ENCODE measurements around the gene PRDX5. TPM values are rescaled to one million over a fixed set of nuclear protein-coding genes. Genes with fewer than 3 reads are reported as not detected.

Gene PRDX5
- total RNA-seq, 2 experiments from 2014 or later: 97.4 to 106 TPM

DNA sequence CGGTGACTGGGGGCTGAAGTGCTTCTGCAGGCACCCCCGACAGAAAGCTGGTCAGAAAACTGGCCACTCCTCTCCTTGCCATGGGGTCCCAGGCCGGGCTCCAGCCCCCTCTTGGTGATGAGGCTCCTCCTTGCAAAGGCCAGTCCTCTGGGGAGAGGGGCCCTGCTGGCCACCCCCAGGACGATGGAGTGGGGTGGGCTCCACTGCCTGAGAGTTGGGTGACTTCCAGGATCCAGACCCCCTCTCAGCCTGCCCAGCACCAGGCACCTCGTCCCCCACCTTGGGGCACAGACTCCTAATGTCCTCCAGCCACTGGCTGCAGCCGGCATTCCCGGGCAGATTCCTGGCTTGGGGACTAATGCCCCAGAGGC lies 40.6 kb downstream of the PRDX5 start:
- H3K27me3 Mint-ChIP-seq: no peaks in the 10 kb centered on the region
- H3K27ac Mint-ChIP-seq: no peak overlapping the region
- H3K4me3 Mint-ChIP-seq: peak overlapping the region; percentile 62
- ChIA-PET CTCF (interaction anchor here (1.4 to 3.1 kb wide), 4 partner anchors 10 to 18 kb away, joined by 3 to 17 read pairs (median 9); no protein-coding TSS in a partner anchor), POLR2A (no interaction called here)
- H3K4me1 Mint-ChIP-seq: peaks cover 48% of the 10 kb centered on the region
- no peak for DNase-seq
- H3K9me3 Mint-ChIP-seq: no peaks in the 10 kb centered on the region
- H3K36me3 Mint-ChIP-seq (ENCODE audit: low read depth): peaks cover 28% of the 10 kb centered on the region

DNA sequence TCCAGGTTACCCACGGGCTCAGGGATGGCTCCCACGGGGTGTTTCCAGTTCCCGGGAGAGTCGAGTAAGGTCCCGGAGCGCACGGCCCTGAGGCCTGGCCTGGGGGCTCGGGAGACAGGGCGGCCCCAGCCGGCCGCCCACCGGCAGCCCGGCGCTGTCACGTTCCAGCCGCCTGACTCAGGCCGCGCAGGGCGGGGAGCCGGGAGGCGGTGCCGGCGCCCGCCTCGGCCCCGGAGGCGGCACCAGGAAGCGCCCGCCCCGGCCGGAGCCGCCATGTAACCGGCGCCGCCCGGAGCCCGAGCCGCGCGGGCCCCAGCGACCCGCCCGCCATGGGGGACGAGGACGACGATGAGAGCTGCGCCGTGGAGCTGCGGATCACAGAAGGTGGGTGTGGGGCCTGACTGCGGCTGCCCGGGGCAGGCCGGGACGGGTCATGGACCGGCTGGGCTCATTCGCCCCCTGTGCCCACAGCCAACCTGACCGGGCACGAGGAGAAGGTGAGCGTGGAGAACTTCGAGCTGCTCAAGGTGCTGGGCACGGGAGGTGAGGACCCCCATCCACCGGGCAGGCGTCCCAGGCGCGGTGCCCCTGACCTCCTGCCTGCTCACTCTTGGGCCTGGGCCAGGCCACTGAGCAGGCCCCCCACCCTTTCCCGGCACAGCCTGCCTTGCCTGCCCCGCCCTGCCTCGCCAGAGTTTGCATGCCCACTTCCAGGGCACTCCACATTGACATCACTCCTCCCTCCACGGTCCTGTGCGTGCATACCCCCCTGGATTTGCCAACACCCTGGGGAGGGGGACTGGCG lies 41.2 kb downstream of the PRDX5 start, which contains the start of gene RPS6KA4:
TSS of gene RPS6KA4 (plus strand) at position 256 of the 805 bp plus-strand sequence. CDS start at position 330, 74 bp downstream.
- Mint-ChIP-seq H3K36me3 (ENCODE audit: low read depth) (peaks cover 31% of the 10 kb centered on the region), H3K27ac (peak within 1 kb of the TSS; percentile 87), H3K9me3 (no peaks in the 10 kb centered on the region), H3K27me3 (no peaks in the 10 kb centered on the region), H3K4me1 (peaks cover 48% of the 10 kb centered on the region), H3K4me3 (peak within 1 kb of the TSS; percentile 97)
- CTCF ChIA-PET: interaction anchor here (0.7 to 3.1 kb wide), 9 partner anchors 9 to 54 kb away, joined by 3 to 17 read pairs (median 4); no protein-coding TSS in a partner anchor
- POLR2A ChIA-PET: no interaction called here
- peak; percentile 50 for DNase-seq

DNA sequence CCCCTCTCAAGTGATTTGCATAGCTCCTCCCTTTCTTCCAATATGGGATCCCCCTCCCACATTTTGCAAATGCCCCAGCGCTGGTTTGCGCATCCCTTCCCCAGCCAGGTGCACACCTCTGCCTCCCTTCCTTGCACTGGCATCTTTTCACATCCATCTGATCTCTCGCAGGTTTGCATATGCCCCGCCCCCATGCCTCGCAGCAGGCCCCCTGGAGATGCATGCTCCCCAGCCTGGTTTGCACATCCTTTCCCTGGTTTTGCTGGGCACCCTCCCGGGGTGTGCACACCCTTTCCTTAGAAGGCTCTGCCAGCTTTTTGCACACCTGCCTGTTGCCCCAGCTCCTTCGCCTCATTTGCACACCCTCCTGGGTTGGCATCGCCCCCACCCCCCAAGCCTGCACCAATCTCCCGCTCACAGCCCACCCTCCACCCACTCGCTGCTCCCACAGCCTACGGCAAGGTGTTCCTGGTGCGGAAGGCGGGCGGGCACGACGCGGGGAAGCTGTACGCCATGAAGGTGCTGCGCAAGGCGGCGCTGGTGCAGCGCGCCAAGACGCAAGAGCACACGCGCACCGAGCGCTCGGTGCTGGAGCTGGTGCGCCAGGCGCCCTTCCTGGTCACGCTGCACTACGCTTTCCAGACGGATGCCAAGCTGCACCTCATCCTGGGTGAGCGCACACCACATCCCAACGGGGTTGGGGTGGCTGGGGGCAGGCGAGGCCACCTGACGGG lies 42.0 kb downstream of the PRDX5 start:
- H3K9me3 Mint-ChIP-seq: no peaks in the 10 kb centered on the region
- POLR2A ChIA-PET: interaction anchor here (0.5 to 0.6 kb wide), 2 partner anchors 17 to 218 kb away, joined by 4 to 6 read pairs; no protein-coding TSS in a partner anchor
- peak overlapping the region; percentile 97 for H3K4me3 Mint-ChIP-seq
- DNase-seq: peak; percentile 41
- peak overlapping the region; percentile 87 for H3K27ac Mint-ChIP-seq
- no peaks in the 10 kb centered on the region for H3K27me3 Mint-ChIP-seq
- H3K4me1 Mint-ChIP-seq: peaks cover 51% of the 10 kb centered on the region
- H3K36me3 Mint-ChIP-seq (ENCODE audit: low read depth): peaks cover 35% of the 10 kb centered on the region
- CTCF ChIA-PET: interaction anchor here (0.7 to 2.7 kb wide), 10 partner anchors 9 to 329 kb away, joined by 3 to 11 read pairs (median 4); no protein-coding TSS in a partner anchor

DNA sequence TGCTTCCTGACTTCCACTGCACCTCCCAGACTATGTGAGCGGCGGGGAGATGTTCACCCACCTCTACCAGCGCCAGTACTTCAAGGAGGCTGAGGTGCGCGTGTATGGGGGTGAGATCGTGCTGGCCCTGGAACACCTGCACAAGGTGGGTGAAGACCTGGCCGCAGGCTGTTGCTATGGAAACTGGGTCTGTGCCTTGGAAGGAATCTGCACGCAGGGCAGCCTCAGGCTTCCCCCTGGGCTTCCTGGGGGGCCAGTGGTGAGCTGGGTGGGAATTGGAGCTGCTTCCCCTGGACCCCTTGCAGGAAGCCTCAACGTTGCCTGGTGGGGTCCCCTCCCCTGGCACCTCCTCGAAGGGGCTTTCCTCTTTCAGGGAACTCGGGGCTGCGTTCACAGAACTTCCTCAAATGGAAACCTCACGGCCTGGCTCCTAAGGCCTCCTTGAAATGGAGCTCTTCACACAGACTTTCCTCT lies 42.6 kb downstream of the PRDX5 start:
- H3K9me3 Mint-ChIP-seq: no peaks in the 10 kb centered on the region
- peaks cover 45% of the 10 kb centered on the region for H3K4me1 Mint-ChIP-seq
- no peak overlapping the region for H3K27ac Mint-ChIP-seq
- ChIA-PET CTCF (interaction anchor here (0.7 to 2.7 kb wide), 7 partner anchors 9 to 328 kb away, joined by 3 to 11 read pairs (median 5); no protein-coding TSS in a partner anchor), POLR2A (interaction anchor here (0.5 to 0.6 kb wide), 3 partner anchors 16 to 679 kb away, joined by 4 to 6 read pairs (median 5); no protein-coding TSS in a partner anchor)
- peak overlapping the region; percentile 97 for H3K4me3 Mint-ChIP-seq
- H3K36me3 Mint-ChIP-seq (ENCODE audit: low read depth): peaks cover 37% of the 10 kb centered on the region
- DNase-seq: no peak
- no peaks in the 10 kb centered on the region for H3K27me3 Mint-ChIP-seq

DNA sequence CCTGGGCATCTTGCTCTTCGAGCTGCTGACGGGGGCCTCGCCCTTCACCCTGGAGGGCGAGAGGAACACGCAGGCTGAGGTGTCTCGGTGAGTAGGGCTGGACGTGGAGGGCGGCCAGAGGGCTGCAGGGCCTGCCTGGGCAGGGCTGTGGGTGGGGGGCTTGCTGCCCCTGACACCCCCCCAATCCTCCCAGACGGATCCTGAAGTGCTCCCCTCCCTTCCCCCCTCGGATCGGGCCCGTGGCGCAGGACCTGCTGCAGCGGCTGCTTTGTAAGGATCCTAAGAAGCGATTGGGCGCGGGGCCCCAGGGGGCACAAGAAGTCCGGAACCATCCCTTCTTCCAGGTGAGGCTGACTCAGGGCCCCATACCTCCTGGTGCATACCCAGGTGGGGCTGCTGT lies 43.7 kb downstream of the PRDX5 start:
- Mint-ChIP-seq H3K27me3 (no peaks in the 10 kb centered on the region), H3K27ac (no peak overlapping the region), H3K9me3 (no peaks in the 10 kb centered on the region), H3K4me3 (no peak overlapping the region), H3K36me3 (ENCODE audit: low read depth) (peaks cover 48% of the 10 kb centered on the region), H3K4me1 (peaks cover 41% of the 10 kb centered on the region)
- no peak for DNase-seq
- ChIA-PET POLR2A (no interaction called here), CTCF (interaction anchor here (1.9 to 2.7 kb wide), 2 partner anchors 8 to 20 kb away, joined by 5 to 11 read pairs; no protein-coding TSS in a partner anchor)

DNA sequence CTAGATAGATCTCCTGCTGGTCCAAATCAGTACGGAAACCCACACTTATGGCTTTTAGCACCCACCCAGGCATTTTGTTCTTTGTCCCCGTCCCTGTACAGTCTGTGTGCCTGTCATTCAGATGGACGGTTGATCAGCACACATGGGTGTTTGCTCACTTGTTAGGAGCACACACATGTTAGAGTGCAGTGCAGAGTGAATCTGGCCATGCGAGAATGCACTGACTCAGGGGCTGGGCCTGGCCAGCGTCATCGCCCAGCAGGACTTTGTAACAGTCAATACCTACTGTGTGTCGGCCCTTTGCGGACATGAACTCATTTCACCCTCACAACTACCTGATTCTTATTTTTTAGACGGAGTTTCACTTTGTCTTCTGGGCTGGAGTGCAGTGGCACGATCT lies 44.4 kb downstream of the PRDX5 start:
- ChIA-PET POLR2A (no interaction called here), CTCF (no interaction called here)
- Mint-ChIP-seq H3K27me3 (no peaks in the 10 kb centered on the region), H3K36me3 (ENCODE audit: low read depth) (peaks cover 50% of the 10 kb centered on the region), H3K27ac (no peak overlapping the region), H3K4me3 (no peak overlapping the region), H3K9me3 (no peaks in the 10 kb centered on the region), H3K4me1 (peaks cover 38% of the 10 kb centered on the region)
- no peak for DNase-seq

DNA sequence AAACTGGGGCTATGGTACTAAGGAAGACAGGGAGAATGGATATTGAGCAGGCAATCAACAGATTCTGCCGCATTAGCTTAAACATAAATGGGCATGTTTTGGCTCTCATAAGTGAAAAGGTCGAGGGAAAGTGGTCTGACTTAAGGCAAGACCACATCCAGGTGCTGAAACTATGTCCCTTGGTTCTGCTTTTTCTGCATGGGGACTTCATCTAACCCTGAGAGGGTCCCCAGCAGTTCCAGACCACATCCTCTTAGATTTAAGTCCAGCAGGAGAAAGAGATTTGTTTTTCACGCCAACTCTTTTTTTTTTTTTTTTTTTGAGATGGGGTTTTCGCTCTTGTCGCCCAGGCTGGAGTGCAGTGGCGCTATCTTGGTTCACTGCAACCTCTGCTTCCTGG lies 46.5 kb downstream of the PRDX5 start:
- CTCF ChIA-PET: no interaction called here
- Mint-ChIP-seq H3K36me3 (ENCODE audit: low read depth) (peaks cover 55% of the 10 kb centered on the region), H3K4me1 (peaks cover 28% of the 10 kb centered on the region), H3K4me3 (no peak overlapping the region), H3K27ac (no peak overlapping the region), H3K9me3 (no peaks in the 10 kb centered on the region), H3K27me3 (no peaks in the 10 kb centered on the region)
- no peak for DNase-seq
- POLR2A ChIA-PET: no interaction called here

DNA sequence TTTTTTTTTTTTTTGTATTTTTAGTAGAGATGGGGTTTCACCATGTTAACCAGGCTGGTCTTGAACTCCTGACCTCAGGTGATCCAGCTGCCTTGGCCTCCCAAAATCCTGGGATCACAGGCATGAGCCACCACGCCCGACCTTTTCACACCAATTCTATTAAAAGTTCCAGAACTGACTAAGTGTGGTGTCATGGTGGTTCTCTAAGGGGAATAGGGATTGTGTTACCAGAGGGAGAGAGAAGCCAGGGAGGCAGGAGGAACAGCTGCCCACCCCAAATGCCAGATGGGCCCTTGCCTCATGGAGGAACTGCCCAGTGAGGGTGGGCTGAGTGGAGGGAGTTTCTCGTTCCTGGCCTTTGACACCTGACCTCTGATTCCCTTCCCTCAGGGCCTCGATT lies 47.0 kb downstream of the PRDX5 start:
- Mint-ChIP-seq H3K9me3 (no peaks in the 10 kb centered on the region), H3K27me3 (no peaks in the 10 kb centered on the region), H3K27ac (no peak overlapping the region), H3K4me1 (peaks cover 24% of the 10 kb centered on the region), H3K4me3 (no peak overlapping the region), H3K36me3 (ENCODE audit: low read depth) (peaks cover 53% of the 10 kb centered on the region)
- CTCF ChIA-PET: no interaction called here
- no peak for DNase-seq
- POLR2A ChIA-PET: no interaction called here

DNA sequence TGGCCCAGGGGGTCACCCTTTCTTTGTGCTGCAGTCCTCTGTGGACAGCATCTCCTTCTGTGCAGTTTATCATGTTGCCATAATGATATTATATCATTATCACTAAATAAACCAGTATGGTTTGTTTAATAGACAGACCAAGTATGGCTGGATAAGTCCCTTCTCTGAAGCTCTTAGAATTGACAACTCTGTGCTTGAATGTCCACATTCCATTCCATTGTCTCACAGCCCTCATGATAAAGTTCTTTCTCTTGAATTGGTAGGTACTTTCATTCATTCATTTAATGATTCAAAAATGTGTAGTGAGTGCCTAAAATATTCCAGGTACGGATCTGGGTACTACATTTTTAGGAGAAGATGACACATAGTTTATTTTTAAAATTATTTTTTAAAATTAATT lies 48.8 kb downstream of the PRDX5 start:
- CTCF ChIA-PET: interaction anchor here (0.6 kb wide), 1 partner anchor 284 kb away, joined by 3 read pairs; no protein-coding TSS in a partner anchor

DNA sequence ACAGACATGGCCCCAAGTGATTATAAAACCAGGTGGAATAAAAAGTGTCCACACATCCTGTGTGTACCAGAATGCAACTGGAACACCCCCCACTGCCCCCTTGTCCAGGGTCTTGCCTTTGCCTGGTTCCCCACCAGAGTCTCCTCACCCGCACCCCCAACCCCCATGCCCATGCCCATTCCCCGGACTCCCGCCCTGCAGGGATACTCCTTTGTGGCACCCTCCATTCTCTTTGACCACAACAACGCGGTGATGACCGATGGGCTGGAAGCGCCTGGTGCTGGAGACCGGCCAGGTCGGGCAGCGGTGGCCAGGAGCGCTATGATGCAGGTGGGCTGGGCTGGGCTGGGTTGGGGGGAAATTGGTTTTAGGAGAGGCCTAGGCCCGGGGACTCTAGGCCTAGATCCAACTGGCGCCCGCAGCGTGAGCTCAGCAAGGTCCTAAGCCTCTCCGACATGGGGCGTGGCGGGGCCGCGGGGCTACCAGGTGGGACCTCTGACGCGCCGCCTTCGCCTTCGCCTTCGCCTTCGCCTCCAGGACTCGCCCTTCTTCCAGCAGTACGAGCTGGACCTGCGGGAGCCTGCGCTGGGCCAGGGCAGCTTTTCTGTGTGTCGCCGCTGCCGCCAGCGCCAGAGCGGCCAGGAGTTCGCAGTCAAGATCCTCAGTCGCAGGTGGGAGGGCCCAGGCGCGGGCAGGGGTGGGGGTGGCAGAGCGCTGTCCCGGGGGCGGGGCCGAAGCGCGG lies 50.2 kb downstream of the PRDX5 start:
- CTCF ChIA-PET: interaction anchor here (0.7 to 0.8 kb wide), 3 partner anchors 10 to 368 kb away, joined by 3 read pairs; no protein-coding TSS in a partner anchor
- H3K36me3 Mint-ChIP-seq (ENCODE audit: low read depth): peaks cover 35% of the 10 kb centered on the region
- H3K4me1 Mint-ChIP-seq: peaks cover 3% of the 10 kb centered on the region
- H3K27me3 Mint-ChIP-seq: no peaks in the 10 kb centered on the region
- POLR2A ChIA-PET: no interaction called here
- no peak overlapping the region for H3K27ac Mint-ChIP-seq
- no peaks in the 10 kb centered on the region for H3K9me3 Mint-ChIP-seq
- H3K4me3 Mint-ChIP-seq: no peak overlapping the region
- DNase-seq: no peak

More for the DNA sequence above, 48.8 kb downstream of the PRDX5 start:
- H3K27ac Mint-ChIP-seq: no peak overlapping the region
- no peaks in the 10 kb centered on the region for H3K9me3 Mint-ChIP-seq
- DNase-seq: no peak
- H3K27me3 Mint-ChIP-seq: no peaks in the 10 kb centered on the region
- H3K4me1 Mint-ChIP-seq: peaks cover 9% of the 10 kb centered on the region
- POLR2A ChIA-PET: no interaction called here
- peaks cover 45% of the 10 kb centered on the region for H3K36me3 Mint-ChIP-seq (ENCODE audit: low read depth)
- H3K4me3 Mint-ChIP-seq: no peak overlapping the region

DNA sequence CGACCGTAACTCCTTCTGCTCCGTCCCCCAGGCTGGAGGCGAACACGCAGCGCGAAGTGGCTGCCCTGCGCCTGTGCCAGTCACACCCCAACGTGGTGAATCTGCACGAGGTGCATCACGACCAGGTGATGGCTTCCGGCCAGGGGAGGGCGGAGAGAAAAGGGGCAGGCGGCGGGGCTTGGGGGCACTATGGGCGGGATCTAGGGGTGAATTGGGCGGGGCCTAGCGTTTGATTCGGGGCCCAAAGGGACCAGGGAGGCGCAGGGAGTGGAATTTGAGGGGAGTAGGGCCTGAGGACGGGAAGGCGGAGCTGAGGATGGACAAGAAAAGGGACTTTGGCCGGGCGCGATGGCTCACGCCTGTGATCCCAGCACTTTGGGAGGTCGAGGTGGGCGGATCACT lies 50.8 kb downstream of the PRDX5 start:
- no peak for DNase-seq
- Mint-ChIP-seq H3K27ac (no peak overlapping the region), H3K36me3 (ENCODE audit: low read depth) (peaks cover 32% of the 10 kb centered on the region), H3K9me3 (no peaks in the 10 kb centered on the region), H3K4me3 (no peak overlapping the region), H3K4me1 (peaks cover 3% of the 10 kb centered on the region), H3K27me3 (no peaks in the 10 kb centered on the region)
- ChIA-PET POLR2A (no interaction called here), CTCF (interaction anchor here (0.8 to 1.9 kb wide), 3 partner anchors 8 to 162 kb away, joined by 3 to 5 read pairs (median 3); no protein-coding TSS in a partner anchor)
